GM21619 (cell line): ENCODE data around the gene ZFP36.
"Not testable (repeated sequence)": the region's sequence is repeated elsewhere in the genome, so short reads cannot be mapped to it uniquely, and the experiment has no call there.

ENCODE experiments used
- ATAC-seq: cut with Tn5 transposase; IDR thresholded peaks from one replicate; pipeline ENCODE4 v1.9.1; 2021; ENCODE audit not compliant: unreplicated experiment

ZFP36 gene, protein sequence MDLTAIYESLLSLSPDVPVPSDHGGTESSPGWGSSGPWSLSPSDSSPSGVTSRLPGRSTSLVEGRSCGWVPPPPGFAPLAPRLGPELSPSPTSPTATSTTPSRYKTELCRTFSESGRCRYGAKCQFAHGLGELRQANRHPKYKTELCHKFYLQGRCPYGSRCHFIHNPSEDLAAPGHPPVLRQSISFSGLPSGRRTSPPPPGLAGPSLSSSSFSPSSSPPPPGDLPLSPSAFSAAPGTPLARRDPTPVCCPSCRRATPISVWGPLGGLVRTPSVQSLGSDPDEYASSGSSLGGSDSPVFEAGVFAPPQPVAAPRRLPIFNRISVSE

DNA sequence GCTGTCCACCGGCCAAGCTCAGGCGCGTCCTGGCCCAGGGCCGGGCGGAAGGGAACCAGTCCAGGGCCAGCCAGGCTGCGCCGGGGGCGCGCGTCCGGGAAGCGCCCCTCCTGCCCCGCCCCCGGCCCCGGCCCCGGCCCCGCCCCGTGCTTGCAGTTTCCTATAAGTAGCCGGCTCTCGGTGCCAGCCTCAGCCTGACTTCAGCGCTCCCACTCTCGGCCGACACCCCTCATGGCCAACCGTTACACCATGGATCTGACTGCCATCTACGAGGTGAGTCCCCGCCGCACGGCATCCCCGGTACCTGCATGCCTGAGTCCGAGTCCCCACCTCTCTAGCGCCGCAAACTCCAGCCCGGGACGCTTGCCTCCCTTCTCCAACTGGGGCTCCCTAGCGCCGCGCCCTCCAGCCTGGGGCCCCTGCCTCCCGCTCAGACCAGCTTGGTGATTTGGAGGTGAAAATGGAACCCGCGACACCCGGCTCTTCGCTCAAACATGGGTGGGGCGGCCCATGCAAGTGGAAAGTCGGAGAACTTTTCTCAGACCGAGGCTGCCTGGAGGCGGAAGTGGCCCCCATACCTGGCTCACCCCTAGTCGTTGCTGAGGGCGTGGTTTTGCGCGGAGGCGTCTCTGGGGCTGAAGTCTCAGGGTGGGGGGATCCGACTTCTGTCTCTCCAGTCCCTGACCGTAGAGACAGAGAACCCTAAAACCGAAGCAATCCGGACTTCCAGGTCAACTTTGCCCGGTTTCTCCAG, at the start of gene ZFP36:
ZFP36 (plus strand) TSS at position 192 of the 754 bp plus-strand sequence; CDS start at position 250, 58 bp downstream.
- peak; percentile 18 for ATAC-seq

DNA sequence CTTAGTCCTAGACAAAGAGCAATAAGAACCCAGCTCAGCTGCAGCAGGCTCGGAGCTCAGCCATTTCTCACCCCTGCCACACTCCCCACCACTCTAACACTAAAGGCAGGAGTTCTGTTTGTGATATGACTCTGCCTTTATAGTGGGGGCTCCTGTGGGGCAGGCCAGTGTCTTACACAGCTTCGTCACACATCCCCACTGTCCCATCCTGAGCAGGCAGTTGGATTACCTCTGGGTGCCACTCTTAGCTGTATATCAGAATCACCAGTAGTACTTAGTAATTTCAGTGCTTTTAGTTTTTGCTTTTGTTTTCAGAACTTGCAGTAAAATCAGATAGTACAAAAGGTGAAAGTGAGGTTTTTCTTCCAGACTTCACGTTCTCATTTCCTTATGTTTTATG, 47.6 kb upstream of the ZFP36 start:
- ATAC-seq = no peak

DNA sequence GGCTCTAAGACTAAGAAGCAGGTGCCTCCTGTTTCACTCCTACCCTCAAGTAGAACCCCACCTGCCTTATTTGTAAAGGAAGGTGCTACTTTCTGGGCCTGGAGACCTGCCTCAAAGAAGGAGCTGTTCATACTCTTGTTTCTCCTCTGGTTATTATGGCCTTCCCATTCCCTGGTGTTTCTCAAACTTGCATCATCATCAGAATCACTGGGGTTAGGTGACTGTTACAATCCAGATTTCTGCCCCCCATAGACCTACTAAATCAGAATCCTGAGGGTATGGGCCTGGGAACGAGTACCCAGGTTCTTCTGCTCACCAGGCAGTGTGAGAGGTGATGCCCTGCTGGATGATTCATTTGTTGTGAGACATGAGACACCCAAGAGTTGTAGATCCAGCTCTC, 46.0 kb upstream of the ZFP36 start:
- no peak for ATAC-seq

DNA sequence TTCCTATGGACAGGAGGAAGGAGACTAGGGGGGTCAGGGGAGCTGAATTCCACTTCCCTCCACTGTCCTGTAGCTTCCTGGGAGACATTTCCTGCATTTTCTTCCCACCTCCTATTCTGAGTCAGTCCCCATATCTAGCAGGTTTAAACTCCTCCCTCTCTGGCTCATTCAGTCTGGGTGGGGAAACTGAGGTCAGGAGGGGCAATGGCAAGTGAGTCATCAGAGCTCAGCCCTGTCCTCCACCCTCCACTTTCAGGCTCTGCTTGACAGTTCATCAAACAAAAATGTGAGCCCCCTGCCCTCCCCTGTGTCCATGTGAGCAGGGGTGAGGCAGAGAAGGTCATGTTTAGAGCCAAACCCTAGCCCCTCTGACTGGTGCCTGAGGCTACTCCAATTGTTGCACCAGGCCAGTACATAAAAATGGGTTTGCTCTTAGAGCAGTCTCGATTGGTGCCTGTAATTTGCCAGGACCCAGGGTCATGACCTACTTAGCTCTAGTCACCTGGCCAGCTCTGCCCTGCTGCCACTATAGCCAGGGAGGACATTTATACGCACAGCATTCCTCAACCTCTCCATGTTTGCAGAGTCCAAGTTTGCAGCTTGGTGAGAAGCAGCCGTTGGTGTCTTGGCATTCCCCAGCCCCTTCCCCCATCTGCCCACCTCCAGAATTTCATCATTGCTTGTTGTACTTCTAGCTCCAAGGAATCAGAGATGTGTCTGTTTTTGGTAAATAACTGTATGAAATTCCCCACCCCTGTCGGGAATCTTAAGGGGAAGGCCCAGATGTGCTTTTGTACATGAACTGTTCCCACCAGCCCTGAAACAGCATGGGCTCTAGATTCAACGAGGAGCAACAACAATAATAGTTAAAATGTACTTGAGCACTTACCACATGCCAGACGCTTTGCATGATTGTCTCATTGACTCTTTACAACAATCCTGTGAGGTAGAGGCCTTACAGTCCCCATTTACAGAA, 43.7 kb upstream of the ZFP36 start:
- ATAC-seq = no peak

DNA sequence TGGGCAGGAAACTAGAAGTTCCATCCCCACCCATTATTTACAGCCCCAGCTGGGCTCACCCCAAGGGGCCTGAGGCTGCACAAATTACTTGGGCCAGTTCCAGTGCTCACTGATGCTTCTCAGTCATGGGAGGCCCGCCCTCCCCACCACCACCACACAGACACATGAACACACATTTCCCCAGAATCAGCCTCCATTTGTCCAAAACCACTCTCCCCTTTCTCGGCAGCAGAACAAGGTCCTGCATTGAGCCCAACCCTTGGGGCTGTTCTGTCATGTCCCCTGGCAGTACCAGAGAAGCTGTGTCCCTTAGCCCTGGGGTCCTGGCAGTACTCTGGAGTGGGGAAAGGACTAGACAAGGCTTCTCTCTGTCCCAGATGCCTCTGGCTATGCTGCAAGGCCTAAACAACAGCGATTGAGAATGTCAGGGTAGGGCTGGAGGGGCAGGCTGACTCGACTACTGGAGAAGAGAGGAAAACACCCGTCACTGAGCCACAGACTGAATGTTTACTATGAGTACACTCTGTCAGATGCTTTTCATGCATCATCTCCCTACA, 42.7 kb upstream of the ZFP36 start:
- ATAC-seq = no peak

DNA sequence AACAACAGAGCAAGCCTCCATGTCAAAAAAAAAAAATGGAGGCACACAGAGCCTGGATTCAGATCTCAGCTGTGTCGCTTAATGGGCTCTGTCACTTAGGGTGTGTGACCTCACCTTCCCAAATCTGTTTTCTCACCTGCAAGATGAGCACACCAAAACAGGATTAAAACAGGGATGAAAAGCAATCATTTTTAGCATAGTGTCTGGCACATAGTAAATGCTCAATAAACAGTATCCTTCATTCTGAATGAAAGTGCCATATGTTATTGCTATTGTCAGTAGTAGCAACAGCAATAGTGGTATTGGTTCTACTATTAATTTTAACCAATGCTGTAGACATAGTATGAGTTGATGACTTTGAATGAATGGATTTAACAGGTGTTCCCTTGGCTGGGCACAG, 41.1 kb upstream of the ZFP36 start:
- no peak for ATAC-seq

DNA sequence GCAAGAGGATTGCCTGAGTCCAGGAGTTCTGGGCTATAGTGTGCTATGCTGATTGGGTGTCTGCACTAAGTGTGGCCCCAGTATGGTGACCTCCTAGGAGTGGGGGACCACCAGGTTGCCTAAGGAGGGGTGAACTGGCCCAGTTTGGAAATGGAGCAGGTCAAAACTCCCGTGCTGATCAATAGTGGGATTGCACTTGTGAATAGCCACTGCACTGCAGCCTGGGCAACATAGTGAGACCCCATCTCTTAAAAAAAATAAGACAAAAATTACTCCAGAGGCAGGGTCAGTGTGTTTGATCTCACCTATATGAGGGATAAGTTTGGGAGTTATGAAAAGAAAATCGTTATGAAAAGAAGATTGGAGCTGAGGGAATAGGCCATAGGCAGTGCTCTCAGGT, 37.4 kb upstream of the ZFP36 start:
- ATAC-seq = no peak

DNA sequence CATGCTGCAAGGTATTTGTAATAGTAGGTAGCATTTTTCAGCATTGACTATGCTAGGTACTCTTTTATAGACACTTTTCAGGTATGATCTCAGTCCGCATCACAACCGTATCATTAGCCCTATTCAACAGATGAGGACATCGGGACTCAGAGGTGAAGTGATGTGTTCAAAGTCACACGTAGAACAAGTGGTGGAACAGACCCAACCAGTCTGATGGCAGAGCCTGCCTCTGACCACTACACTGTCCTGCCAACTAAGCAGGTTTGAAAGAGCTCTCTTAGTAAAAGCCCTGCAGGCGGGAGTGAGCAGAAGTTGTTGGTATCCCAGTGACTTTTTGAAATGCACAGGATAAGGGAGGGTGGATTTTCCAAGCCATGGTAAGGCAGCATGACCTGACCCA, 35.9 kb upstream of the ZFP36 start:
- ATAC-seq = no peak

DNA sequence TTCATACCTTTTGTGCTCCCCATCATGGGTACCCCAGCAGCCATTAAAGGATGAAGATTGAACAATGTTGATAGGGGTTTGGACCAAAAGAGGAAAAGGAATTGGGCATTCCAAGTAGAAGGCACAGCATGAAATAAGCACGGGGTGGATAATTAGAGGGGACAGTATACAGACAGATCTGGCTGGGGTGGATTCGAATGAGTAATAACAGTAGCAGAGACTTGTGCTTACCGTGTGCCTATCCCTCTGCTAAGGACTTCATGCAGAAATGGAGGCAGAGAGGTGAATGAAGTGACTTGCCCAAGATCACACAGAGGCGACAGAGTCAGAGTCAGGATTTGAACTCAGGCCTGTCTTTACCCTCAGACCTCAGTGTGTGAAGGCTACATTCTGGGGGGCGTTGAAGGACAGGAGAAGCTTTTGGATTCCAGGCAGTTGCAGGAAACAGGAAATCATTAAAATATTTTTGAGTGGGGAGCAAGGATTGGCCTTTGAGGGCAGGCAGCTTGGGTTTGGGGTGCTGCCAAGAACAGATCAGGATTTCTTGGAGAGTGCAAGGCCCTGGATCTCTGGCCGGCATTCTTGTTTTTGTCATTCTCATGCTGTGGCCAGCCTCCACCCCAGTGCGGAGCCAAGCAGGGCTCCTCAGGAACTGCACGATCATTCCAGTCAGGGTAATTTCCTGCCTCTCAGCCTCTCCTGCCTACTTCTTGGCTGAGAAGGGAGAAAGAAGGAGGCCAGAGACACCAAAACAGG, 34.4 kb upstream of the ZFP36 start:
- ATAC-seq = no peak

DNA sequence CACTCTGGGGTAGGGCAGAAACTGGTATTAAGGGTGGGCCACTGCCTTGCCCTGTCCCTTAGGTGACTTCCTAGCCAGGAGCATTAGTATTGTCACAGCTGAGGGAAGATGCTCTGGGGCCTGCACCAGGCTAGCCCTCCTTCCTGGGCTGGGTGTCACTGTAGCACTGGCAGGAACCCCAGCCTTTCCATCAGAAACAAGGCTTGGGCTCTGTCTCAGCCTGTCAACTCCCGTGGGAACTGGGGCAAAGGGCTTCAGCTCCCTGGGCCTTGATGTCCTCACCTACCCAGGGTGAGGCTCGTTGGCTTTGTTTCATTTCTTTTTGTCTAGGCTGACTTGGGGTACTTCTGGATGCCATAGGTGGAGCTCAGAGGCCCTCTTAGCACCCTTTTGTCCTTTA, 33.7 kb upstream of the ZFP36 start:
- no peak for ATAC-seq

DNA sequence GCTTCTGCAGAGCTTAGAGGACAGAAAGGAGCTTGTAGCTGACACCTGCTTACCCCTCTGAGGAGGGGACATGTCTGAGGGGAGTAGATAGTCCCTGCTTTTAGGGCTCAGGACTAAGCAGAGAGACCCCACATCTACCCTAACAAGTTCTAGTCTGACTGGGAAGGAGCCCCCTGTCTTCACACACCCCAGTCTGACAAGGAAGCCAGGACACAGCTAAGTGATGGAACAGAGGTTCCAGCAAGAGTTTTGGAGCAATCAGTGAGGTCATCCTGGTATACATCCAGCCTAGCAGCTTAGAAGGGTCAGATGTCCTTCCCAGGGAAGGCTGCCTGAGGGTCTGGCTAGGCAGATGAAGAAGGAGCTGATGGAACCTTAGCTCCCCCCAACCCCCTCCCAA, 30.7 kb upstream of the ZFP36 start:
- no peak for ATAC-seq

DNA sequence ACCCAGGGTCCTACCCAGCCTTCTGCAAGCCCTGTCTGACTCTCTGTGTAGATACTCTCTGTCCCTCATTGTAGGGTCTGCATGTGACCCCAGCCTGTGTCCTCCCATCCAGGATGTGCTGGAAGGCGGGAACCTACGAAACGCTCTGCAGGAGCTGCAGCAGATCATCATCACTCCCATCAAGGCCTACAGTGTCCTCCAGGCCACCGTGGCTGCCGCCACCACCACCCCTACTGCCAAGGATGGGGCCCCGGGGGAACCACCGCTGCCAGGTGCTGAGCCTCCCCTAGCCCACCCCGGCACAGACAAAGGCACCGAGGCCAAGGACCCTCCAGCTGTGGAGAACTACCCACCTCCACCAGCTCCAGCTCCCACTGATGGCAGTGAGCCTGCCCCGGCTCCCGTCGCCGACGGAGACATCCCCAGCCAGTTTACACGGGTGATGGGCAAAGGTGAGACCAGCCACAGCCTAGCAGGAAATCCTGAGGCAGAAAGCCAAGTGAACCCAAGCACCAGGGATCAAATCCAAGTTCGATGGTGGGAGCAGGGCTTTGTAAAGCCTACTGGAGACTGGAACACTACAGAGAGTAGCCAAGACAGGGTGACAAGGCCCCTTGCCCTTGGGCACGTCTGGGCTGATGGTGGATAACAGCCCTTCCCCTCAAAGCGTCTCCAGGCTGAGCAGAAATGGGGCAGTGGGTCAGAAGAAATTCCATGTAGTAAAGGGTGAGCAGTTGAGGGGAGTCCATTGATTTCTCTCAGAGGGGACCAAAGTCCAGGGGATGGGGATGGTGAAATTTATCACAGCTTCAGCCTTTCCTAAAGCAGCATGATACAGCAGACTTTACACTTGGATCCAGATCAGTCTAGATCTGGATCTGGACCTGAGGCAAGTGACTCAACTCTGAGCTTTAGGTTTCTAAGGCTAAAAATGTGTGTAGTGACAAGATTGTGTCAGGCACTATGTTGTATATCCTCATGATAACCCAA, 29.0 kb upstream of the ZFP36 start:
- ATAC-seq = no peak

DNA sequence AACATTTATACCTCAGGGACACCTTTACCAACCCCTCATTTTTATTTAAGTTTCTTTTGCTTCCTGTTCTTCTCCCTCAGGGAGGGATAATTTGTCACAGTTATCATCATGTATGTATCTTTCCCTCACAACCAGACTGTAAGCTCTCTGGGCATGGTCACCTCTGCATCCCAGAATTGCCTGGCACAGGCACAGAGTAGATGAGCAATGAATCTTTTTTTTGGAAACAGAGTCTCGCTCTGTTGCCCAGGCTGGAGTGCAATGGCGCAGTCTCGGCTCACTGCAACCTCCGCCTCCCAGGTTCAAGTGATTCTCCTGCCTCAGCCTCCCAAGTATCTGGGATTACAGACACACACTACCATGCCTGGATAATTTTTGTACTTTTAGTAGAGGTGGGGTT, 27.3 kb upstream of the ZFP36 start:
- not testable (repeated sequence) for ATAC-seq

DNA sequence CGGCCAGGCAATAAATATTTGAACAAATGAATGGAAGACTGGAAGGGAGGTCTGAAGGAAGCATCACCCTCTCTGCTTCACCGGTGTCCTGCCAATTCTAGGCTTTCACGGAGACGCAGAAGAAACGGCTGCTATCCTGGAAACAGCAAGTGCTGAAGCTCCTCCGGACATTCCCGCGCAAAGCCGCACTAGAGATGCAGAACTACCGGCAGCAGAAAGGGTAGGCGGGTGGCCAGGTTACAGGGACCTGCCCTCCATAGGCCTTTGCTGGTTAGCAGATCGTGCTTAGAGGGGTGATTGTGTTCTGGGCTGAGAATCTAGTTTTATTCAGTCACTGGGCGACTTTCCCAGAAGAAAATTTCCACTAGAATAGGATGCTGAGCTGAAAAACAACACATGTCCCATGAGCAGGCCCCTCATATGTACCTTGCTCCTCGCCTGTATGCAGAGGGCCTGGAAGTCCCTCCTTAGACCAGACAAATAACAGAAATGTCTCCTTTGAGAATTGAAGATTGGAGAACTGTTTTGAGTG, 26.7 kb upstream of the ZFP36 start:
- ATAC-seq = no peak

DNA sequence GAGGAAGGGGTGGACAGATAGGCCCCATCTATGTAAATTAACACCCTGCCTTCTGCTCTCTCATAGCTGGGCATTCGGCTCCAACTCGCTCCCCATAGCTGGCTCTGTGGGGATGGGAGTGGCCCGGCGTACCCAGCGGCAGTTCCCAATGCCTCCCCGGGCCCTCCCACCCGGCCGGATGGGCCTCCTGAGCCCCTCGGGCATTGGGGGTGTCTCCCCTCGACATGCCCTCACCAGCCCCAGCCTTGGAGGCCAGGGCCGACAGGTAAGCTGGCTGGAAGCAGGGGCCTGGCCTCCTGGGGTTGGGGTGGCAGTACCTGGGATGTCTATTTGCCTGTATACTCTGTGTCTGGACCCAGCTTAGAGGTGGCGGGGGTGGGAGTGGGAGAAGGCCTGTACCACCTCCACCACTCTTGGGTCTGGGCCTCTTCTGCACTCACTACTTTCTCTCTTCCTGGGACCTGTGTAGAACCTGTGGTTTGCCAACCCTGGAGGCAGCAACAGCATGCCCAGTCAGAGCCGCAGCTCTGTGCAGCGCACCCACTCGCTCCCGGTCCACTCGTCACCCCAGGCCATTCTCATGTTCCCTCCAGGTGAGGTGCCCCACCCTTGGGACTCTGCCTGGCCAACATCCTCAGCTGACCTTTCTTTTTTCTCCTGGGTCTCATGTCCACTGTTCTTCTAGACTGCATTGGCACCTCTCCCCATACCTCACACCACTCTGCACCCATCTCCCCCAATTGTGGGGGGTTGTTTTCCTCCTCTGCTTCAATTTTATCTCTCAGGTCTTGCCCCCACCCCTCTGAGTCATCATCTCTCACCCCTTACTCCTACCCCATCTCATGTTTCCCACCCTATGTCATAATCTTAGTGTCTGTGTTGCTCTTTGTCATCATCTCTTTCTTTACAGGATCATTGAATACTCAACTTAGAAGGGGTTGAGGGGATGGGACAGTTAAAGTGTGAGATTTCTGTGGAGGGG, 25.8 kb upstream of the ZFP36 start:
- no peak for ATAC-seq

DNA sequence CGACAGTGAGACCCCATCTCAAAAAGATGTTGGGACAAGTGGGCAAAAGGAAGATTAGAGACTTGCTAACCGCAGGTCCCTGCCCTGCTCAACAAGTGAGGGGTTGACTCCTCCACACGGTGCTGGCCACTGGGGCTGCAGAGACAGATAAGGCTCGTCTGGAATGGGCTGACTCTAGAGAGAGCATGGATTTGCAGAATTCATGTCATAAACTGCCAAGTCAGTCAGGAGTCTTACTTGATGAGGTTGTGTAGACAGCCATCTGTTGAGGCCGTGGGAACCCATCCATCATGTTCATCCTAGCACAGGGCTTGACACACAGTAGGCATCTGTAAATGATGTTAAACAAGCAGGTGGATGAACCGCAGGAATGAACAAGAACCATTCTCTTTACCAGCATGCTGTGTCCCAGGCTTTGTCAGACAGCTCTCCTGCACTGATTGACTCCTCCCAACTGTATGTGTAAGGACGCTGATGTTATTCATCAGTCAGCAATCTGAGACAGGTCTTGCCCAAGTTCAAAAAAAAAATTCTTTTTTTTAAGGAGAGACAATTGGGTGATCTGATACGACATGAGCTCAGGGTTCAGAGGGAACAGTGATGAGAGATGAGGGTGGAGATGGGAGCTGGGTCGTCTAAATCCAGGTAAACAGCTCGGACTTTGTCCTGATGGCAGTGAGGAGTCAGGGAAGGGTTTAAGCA, 24.6 kb upstream of the ZFP36 start:
- ATAC-seq = no peak
